Measurements from ENCODE around the gene AKR1E2.

DNA sequence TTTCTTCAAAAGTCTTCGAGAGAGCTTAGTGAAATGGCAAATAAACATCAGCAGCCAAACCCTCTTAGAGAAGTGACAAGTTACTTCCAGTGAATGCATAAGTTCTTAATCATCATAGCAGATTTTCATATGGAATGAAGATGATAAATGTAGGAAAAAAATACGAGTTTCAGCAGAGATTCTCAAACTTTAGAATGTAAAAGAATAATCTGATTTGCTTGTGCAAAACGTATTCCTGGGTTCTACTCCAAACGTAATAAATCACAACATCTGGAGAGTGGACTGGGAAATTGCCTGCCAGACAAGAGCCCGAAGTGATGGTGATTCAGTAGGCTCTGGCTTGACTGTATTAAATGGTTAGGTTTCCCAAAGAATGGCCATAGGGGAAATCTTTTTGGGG lies 62.2 kb downstream of the AKR1E2 start:
- TF ChIP-seq, protein P1, sequence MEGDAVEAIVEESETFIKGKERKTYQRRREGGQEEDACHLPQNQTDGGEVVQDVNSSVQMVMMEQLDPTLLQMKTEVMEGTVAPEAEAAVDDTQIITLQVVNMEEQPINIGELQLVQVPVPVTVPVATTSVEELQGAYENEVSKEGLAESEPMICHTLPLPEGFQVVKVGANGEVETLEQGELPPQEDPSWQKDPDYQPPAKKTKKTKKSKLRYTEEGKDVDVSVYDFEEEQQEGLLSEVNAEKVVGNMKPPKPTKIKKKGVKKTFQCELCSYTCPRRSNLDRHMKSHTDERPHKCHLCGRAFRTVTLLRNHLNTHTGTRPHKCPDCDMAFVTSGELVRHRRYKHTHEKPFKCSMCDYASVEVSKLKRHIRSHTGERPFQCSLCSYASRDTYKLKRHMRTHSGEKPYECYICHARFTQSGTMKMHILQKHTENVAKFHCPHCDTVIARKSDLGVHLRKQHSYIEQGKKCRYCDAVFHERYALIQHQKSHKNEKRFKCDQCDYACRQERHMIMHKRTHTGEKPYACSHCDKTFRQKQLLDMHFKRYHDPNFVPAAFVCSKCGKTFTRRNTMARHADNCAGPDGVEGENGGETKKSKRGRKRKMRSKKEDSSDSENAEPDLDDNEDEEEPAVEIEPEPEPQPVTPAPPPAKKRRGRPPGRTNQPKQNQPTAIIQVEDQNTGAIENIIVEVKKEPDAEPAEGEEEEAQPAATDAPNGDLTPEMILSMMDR (IDR thresholded peaks at IDR 0.05; ENCODE audit: low read depth, low read length, missing input control), result no peak
- TF ChIP-seq TAF1 (conservative IDR thresholded peaks at IDR 0.05), result no peak
- TF ChIP-seq RAD21 (IDR thresholded peaks at IDR 0.05), result no peak
- TF ChIP-seq YY1 (IDR thresholded peaks at IDR 0.05), result no peak
- TF ChIP-seq, protein P2, sequence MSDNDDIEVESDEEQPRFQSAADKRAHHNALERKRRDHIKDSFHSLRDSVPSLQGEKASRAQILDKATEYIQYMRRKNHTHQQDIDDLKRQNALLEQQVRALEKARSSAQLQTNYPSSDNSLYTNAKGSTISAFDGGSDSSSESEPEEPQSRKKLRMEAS (IDR thresholded peaks at IDR 0.05), result no peak
- no peak for TF ChIP-seq GABPA (IDR thresholded peaks at IDR 0.05 in 1 of 2, conservative IDR thresholded peaks at IDR 0.05 in 1 of 2)
- no peak for TF ChIP-seq HNF4A (conservative IDR thresholded peaks at IDR 0.05)
- TF ChIP-seq, protein P3, sequence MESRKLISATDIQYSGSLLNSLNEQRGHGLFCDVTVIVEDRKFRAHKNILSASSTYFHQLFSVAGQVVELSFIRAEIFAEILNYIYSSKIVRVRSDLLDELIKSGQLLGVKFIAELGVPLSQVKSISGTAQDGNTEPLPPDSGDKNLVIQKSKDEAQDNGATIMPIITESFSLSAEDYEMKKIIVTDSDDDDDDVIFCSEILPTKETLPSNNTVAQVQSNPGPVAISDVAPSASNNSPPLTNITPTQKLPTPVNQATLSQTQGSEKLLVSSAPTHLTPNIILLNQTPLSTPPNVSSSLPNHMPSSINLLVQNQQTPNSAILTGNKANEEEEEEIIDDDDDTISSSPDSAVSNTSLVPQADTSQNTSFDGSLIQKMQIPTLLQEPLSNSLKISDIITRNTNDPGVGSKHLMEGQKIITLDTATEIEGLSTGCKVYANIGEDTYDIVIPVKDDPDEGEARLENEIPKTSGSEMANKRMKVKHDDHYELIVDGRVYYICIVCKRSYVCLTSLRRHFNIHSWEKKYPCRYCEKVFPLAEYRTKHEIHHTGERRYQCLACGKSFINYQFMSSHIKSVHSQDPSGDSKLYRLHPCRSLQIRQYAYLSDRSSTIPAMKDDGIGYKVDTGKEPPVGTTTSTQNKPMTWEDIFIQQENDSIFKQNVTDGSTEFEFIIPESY (IDR thresholded peaks at IDR 0.05), result no peak
- TF ChIP-seq, protein P4, sequence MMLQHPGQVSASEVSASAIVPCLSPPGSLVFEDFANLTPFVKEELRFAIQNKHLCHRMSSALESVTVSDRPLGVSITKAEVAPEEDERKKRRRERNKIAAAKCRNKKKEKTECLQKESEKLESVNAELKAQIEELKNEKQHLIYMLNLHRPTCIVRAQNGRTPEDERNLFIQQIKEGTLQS (IDR thresholded peaks at IDR 0.05), result no peak
- TF ChIP-seq, protein P5, sequence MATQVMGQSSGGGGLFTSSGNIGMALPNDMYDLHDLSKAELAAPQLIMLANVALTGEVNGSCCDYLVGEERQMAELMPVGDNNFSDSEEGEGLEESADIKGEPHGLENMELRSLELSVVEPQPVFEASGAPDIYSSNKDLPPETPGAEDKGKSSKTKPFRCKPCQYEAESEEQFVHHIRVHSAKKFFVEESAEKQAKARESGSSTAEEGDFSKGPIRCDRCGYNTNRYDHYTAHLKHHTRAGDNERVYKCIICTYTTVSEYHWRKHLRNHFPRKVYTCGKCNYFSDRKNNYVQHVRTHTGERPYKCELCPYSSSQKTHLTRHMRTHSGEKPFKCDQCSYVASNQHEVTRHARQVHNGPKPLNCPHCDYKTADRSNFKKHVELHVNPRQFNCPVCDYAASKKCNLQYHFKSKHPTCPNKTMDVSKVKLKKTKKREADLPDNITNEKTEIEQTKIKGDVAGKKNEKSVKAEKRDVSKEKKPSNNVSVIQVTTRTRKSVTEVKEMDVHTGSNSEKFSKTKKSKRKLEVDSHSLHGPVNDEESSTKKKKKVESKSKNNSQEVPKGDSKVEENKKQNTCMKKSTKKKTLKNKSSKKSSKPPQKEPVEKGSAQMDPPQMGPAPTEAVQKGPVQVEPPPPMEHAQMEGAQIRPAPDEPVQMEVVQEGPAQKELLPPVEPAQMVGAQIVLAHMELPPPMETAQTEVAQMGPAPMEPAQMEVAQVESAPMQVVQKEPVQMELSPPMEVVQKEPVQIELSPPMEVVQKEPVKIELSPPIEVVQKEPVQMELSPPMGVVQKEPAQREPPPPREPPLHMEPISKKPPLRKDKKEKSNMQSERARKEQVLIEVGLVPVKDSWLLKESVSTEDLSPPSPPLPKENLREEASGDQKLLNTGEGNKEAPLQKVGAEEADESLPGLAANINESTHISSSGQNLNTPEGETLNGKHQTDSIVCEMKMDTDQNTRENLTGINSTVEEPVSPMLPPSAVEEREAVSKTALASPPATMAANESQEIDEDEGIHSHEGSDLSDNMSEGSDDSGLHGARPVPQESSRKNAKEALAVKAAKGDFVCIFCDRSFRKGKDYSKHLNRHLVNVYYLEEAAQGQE (IDR thresholded peaks at IDR 0.05), result no peak
- TF ChIP-seq SP1 (IDR thresholded peaks at IDR 0.05), result no peak
- TF ChIP-seq JUND (IDR thresholded peaks at IDR 0.05), result no peak
